DMS153 treated with DMSO at 0.1 percent for 48 hours (cell line): ENCODE data around the gene RBM4.

Experiments
- DNase-seq: peaks from one replicate; lab custom pipeline; 2025; ENCODE audit not compliant: unreplicated experiment; lab: John Stamatoyannopoulos, UW

RBM4 gene

DNA sequence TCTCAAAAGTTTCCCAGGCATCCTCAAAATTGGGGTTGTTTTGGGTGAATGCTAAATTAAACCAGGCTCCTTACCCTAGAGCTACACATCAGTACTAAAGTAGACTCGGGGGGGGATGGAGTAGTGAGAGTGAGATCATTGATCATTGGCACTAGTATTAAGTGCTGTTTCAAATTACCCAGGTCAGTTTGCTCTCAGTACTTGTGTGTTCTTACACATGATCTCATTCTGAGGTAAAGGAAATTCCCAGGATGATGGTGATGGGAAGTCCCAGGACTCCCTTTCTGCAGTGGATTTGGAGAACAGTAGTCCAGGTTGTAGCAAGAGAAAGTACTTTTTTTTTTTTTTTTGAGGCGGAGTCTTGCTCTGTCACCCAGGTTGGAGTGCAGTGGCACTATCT, 12.5 kb downstream of the RBM4 start:
- no peak for DNase-seq

DNA sequence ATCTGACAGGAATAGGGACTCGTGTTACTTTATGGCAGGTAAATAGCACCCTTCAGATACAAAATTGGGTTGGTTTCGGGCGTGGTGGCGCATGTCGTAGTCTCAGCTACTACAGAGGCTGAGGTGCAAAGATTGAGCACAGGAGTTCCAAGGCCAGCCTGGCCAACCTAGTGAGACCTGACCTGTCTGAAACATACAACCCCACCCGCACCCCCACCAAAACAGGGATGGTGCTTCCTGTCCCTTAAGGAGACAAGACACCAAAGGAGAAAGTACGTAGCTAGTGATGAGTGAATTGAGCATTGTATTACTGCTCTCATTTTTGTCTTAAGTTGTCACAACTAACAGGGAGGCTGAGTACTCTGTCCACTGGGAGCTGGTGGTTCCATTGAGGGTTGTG, 14.1 kb downstream of the RBM4 start:
- no peak for DNase-seq

DNA sequence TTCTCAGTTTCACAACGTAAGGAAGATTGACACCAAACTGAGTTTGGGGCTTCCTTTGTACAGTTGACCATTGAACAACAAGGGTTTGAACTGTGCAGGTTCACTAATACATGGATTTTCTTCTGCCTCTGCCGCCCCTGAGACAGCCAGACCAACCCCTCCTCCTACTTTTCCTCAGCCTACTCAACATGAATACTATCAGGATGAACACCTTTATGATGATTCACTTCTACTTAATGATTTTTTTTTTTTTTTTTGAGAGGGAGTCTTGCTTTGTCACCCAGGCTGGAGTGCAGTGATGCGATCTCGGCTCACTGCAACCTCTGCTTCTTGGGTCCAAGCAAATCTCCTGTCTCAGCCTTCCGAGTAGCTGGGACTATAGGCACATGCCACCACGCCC, 14.6 kb downstream of the RBM4 start:
- no peak for DNase-seq

DNA sequence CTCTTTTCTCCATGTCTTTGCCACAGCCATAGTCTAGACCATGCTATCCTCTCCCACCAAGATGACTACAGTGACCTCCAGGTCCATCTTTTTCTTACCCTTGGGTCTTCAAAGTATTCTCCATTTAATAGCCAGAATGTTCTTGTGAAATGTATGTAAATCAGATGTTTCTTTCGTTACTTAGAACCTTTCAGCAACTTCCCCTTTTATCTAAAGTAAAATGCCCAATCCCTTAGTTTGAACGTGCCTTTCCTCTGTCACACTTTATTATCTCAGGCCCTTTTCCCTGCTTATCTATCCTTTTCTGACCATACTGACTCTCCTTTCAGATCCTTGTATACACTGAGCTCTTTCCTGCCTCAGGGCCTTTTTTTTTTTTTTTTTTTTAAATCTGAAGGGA, 21.3 kb downstream of the RBM4 start:
- no peak for DNase-seq

DNA sequence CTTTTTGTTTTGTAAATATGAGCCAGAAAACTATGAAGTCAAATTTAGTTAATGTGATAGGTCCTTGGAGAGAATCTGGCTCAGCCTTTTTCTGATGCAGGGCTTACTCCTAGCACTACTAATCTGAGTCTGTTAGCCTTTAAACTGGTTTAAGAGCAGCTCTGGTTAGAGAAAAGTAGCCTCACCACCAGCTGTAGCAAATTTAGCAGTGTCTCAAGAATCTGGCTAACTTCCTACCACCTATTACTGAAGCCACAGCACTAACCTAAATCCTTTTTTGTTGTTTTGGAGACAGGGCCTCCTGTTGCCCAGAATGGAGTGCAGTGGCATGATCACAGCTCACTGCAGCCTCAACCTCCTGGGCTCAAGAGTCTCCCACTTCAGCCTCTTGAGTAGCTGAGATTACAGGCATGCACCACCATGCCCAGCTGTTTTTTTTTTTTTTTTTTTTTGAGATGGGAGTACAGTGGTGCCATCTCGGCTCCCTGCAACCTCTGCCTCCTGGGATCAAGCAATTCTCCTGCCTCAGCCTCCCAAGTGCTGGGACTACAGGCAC, 25.3 kb downstream of the RBM4 start:
- DNase-seq: no peak

DNA sequence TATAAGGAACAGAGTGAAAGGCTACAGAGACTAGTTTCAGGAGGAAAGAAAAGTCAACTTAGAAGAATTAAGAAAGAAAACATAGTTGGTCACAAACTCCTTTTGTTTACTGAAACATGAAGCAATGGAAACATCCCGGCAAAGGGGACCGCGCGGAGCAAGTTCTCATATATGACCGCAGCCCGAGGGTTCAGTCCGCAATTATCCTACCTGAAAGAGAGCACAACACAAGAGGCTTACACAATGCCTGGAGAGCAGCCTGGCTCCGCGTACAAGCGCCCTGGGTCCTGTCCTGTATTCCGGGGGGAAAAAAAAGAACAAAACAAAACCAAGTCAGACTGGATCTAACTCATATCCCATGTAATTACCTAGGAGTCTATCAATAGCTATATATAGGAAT, 26.9 kb downstream of the RBM4 start:
- DNase-seq: no peak

DNA sequence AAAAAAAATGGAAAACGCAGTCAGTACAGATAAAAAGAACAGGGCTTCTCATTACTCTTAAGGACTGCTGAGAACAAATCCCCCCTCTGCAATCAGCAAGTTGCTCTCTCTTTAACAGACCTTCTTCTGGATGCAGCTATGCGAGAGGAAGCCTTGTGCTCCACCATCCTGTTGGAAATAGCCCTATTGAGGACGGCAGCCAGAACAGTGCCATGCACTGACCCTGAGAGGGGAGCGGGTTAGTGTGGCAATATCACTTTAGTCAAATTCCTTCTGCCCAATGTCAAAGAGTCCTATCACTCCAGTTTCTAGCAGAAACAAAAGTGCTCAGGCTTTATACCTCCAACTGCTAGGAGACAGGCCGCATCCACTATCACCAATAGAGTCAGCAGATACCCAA, 32.3 kb downstream of the RBM4 start:
- DNase-seq: no peak

DNA sequence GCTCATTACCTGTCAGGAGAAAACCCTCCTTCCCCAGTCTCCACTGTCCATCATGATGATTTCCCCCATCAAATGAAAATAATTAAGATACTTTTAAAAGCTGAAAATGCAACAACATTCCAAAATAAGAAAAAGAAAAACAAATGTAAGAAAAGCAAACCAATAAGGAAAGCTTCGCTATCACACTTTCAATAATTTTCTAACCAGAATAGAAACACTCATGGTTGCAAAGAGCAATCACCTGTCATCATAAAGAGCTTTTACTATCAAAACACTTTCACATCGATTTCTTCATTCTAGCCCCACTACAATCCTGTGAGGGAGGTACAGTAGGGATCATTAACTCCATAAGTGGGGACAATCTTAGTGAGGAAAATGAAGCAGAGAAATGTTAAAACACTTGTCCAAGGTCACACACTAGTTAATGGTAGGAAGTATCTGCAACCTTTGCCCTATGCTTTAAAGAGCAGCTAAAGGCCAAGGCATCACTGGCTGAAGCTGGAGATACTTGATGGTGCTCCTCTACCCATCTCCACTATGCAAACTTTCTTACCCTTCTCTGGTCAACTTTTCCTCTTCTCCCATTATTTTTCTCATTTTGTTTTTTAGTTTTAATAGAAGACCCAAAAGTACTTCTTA, 36.6 kb downstream of the RBM4 start:
- DNase-seq: no peak

DNA sequence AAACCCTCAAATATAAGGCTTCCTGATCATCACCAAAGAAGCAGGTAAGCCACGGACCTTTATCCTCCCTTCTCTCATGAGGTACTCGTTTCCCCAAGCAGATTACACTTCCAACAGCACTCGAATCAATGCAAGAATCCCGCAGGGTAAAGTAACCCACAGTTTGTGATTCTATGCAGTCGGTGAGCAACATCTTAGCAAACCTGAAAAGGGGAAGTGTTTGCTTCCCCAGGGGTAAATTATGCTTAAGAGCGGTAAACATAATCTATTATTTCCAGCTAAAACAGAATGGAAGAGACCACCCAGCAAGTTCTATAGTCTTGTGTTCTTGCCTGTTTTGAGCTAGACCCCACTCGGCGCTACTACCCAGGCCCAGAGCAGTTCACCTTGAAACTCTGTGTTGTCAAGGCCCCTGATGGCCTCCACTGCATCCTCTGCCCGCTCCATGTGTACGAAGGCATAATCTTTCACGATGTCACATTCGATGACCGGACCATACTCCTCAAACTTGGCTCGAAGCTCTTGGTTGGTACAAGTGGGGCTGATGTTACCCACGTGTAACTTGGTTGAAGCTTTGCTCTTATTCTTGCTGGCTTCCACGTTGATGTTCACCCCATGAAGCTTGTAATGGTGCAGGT, 37.9 kb downstream of the RBM4 start:
- DNase-seq: no peak

DNA sequence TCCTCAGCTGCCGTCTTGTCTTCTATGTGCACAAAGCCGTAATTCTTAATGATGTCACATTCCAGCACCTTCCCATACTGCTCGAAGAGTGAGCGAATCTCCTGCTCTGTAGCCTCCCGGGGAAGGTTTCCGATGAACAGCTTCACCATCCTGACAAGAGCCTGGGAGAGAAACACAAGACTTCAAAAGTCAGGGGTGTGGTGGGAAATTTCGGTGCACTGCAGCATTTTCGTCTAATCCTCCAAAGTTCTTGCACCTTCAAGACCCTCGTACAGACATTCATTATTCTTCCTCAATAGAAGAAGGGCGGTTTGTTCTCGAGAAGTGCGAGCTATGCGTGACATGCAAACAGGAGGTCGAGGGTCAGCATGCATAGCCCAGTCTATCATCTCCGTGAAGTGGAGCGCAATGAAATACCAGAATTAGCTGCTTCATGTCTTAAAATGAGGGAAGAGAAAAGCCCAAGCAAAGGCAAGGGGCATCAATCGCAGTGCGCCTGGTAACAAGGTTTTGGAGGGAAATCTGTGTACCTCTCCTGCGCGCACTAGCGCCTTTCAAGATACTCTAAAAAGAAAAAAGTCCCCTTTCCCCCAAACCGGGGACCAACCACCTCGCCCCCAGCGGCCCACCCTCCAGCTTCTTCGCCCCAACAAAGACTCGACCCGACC, 38.6 kb downstream of the RBM4 start:
- no peak for DNase-seq

DNA sequence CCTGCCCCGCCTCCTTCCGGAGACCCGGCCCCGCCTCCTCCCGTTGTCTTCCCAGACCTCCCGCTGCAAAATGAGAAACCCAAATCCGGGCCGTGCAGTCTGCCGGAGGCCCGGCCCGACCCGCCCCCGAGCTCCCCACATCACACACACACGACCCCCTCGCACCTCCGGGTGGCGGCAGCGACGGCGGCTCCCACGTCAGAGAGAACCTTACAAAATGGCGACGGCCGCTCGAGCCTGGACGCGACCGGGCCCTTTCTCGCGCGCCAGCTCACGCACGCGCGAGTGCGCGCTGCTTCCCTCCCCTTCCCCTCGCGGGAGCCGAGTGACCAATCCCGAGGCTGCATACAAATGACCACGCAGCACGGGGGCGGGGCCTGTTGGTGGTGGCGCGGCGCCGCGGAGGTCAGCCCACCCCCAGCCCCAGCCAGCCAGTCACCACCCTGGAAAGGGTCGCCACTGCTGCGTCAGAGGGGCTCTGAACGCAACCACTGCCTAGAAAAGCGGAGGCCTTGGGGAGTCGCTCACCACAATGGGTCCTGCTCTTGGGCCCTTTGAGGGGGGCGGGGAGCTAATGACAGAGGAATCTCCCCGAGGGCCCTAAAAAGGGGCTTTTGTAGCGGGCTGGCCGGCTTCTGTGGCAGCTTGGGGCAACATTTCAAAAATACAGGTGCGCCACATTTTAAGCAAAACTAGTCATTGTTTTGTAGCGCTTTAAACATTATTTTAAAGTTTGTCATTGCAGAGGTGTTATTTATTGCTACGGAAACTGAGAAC, 39.3 kb downstream of the RBM4 start, which contains the start of gene RBM4B:
Gene RBM4B, minus strand, starts transcription at position 289 of the 777 bp plus-strand sequence. CDS start 808 bp downstream, outside the sequence.
- peak; percentile 84 for DNase-seq

DNA sequence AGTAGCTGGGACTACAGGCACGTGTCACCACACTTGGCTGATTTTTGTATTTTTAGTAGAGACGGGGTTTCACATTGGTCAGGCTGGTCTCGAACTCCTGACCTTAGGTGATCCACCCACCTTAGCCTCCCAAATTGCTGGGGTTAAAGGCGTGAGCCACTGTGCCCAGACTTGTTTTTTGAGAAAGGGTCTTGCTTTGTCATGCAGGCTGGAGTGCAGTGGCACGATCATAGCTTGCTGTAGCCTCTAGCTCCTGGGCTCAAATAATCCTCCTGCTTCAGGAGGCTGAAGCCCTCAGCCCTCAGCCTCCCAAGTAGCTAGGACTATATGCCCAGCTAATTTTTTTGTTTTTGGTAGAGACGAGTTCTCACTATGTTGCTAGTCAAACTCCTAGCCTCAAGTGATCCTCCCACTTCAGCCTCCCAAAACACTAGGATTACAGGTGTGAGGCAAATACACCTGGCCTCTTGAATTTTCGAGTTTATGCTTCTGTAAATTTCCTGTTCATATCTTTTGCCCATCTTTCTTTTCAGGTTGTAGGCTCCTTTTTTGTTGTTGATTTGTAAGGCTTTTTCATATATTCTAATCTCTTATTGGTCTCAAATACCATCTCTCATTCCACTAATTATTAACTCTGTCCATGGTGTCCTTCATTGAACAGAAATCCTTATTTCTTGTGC, 42.6 kb downstream of the RBM4 start:
- DNase-seq: no peak

DNA sequence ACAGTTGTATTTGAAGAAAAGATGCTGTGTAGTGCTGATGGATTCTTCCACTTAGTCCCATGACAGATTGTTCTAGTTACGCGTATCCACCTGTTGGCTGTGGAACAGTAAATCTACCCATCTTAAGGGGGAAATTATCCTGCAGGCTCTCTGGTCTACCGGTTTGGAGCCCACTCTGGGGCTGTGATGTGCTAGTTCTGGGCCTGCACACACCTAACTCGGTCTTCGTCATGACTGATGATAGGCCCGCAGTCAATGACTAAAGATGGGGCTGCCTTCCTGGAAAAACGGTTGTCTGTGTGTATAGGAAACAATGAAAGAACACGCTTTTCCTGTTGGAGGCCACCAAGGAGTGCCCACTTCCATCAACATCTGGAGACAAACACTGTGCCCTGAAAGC, 45.4 kb downstream of the RBM4 start:
- no peak for DNase-seq

DNA sequence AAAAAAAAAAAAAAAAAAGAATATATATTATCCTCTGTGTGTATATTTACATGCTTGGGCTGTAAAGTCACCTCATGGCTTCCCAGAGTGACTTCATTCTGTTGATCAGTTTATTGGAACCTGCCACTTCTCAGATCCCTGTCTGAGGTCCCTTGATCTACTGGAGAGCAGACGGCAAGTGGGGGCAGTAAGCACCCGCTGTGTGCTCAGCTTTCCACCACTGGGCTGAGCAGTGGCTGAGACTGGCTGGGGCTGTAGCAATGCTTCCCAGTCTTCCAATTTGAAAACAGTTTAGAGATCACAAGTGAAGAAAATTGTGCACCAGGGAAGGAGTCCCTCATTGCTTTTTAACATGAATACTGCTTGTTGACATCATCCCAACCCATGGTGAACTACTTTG, 46.1 kb downstream of the RBM4 start:
- no peak for DNase-seq

DNA sequence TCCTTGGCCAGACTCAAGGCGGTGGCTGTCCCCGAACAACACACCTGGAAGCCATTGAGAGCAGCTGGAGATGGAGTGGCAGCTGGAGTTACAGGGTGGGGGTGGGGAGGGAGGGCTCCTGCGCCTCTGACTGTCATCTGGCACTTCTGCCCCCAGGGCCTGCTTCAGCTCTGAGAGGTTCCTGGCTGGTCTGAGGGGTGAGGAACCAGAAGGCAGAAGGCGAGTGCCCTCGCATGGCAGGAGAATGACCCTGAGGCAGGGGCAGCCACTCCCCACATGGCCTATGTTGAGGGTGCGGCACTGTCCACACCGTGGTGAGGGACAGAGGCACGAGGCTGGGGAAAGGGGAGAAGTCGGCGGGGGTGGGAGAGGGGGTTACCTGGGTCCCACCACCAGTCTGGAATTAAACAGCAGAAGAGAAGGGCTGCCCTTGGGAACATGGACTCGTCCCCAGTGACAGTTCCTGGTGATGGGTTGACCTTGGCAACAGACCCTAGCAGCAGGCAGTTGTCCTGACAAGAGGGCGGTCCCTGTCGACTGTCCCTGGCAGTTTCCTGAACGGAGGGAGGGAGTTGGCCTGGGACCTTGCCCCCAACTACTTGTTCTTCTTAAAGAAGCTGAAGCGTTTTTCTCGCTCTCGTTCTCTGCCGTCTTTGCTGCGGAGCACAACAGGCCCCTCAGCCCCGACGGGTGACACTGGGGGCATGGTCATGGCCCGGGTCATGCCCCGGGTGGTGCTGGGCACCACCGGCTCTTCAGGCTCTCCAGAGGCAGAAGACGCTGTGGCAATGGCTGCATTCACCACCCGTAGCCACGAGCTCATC, 47.0 kb downstream of the RBM4 start:
- no peak for DNase-seq

DNA sequence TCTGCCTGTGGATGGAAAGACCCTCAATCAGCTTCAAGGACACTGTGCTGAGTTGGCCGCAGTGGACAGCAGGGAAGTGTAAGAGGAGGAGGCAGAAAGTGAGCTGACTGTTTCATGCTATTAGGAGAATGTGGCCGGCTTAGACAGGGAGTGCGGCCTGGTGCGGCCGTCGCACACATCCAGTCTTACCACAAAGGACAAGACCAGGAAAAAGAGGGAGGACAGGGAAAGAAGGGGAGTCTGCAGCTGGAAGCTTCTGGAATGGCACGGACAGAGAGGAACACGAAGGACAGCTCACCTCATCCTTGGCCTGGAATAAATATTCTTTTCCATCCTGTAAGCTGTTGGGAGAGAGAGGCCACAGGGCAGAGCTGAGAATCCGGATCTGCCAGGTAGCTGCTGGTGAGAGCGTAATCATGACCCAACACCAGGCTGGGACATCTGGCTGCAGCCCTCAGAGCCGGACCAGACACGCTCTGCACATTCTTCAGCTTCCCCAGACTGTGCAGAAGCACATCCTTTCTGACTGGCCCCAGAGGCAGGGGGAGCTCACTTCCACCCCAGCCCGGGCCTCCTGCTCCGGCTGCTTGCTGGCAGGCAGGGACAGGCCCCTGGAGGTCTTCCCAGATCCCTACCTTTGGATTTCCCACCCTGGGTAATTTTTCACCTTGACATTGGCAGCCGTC, 47.7 kb downstream of the RBM4 start:
- no peak for DNase-seq

DNA sequence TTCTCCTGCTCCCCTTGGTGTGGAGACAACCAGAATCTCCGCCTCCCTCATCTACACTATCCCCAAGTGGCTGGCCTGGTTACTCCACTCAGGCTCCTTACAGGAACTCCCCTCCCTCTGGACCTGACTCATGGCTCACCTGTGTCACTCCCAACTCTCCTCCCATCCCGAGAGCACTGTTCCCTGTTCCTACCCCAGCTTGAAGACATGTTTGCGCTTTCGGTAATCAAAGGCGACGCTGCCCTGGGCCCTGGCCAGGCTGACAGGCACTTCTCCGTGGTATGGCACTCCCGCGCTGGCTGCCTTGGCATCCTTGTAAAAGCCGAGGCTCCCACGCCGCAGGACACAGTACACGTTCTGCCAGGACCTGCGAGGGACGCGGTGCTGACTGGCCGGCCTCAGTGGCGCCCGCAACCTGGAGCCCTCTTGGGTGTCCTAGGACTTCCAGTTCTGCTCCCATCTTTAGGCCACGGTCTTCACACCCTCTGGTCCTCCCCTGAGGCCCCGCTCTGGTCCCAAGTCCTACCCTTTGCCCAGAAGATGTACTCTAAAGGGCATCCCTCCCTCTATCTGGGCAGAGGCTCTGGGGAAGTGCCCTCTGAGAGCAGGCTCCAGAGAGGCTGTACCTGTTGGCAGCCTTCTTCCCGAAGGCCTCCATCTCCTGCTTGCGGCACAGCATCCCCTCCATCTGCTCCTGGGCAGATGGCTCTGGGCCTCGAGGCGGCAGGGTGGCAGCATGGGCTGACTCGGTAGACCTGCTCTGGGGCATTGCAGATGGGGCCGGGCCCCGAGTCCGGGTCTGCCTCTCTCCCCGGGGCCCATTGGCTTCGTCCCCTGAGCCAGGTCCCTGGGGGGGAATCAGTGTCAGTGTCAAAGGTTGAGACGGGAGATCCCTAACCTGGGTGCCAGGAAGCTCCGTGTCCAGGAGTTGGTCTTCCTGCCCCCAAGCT, 48.6 kb downstream of the RBM4 start:
- DNase-seq: no peak

DNA sequence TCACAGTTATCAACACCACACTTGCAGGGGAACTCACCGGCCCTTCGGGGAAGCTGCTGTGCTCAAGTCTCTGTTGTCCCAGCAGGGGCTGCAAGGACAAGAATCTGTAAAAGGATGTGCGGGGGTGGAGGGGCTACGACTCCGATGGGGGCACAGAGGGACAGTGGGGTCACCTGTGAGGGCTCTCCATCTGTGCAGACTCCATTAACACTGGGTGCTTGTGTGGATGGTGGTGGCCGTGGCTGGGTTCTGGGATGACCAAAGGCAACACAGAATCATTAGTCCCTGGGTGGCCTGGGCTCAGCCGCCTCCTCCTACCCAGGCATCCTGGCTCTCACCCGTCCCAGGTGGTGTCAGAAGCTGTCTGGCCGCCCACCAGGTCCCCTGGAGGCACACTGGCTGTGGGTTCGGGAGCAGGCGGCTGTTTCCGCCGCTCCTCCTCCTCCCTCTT, 49.4 kb downstream of the RBM4 start:
- no peak for DNase-seq
